Tongue (tissue), 2 donors: Measurements from ENCODE around the gene CEACAM5. TPM values are rescaled to one million over a fixed set of nuclear protein-coding genes. Genes with fewer than 3 reads are reported as not detected.
"Not testable (repeated sequence)": the region's sequence is repeated elsewhere in the genome, so short reads cannot be mapped to it uniquely, and the experiment has no call there.

Experiments
- DNase-seq: peaks from one replicate; pipeline ENCODE4 v3.0.0-alpha.2; 2015
- total RNA-seq: library from RNA; depleted of rRNA; stranded (reverse); fragments of >200 nt; gene quantifications from one replicate; pipeline ENCODE4 v1.2.3, GENCODE V29; 2014

CEACAM5 gene
- total RNA-seq, 1 donor from 2014 or later: 5.4 TPM

DNA sequence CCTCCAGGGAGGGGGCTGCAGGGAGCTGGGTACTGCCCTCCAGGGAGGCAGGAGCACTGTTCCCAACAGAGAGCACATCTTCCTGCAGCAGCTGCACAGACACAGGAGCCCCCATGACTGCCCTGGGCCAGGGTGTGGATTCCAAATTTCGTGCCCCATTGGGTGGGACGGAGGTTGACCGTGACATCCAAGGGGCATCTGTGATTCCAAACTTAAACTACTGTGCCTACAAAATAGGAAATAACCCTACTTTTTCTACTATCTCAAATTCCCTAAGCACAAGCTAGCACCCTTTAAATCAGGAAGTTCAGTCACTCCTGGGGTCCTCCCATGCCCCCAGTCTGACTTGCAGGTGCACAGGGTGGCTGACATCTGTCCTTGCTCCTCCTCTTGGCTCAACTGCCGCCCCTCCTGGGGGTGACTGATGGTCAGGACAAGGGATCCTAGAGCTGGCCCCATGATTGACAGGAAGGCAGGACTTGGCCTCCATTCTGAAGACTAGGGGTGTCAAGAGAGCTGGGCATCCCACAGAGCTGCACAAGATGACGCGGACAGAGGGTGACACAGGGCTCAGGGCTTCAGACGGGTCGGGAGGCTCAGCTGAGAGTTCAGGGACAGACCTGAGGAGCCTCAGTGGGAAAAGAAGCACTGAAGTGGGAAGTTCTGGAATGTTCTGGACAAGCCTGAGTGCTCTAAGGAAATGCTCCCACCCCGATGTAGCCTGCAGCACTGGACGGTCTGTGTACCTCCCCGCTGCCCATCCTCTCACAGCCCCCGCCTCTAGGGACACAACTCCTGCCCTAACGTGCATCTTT is 7.8 kb upstream of the CEACAM5 start:
- DNase-seq: no peak

DNA sequence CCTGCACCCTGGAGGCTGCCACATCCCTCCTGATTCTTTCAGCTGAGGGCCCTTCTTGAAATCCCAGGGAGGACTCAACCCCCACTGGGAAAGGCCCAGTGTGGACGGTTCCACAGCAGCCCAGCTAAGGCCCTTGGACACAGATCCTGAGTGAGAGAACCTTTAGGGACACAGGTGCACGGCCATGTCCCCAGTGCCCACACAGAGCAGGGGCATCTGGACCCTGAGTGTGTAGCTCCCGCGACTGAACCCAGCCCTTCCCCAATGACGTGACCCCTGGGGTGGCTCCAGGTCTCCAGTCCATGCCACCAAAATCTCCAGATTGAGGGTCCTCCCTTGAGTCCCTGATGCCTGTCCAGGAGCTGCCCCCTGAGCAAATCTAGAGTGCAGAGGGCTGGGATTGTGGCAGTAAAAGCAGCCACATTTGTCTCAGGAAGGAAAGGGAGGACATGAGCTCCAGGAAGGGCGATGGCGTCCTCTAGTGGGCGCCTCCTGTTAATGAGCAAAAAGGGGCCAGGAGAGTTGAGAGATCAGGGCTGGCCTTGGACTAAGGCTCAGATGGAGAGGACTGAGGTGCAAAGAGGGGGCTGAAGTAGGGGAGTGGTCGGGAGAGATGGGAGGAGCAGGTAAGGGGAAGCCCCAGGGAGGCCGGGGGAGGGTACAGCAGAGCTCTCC is 6.9 kb upstream of the CEACAM5 start:
- no peak for DNase-seq

- DNase-seq: no peak
Measured at GRCh38 chr19:41702171-41702651, 6.2 kb upstream of the CEACAM5 start.

DNA sequence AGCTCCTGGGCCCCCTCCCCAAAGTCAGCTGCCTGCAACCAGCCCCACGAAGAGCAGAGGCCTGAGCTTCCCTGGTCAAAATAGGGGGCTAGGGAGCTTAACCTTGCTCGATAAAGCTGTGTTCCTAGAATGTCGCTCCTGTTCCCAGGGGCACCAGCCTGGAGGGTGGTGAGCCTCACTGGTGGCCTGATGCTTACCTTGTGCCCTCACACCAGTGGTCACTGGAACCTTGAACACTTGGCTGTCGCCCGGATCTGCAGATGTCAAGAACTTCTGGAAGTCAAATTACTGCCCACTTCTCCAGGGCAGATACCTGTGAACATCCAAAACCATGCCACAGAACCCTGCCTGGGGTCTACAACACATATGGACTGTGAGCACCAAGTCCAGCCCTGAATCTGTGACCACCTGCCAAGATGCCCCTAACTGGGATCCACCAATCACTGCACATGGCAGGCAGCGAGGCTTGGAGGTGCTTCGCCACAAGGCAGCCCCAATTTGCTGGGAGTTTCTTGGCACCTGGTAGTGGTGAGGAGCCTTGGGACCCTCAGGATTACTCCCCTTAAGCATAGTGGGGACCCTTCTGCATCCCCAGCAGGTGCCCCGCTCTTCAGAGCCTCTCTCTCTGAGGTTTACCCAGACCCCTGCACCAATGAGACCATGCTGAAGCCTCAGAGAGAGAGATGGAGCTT is 4.7 kb upstream of the CEACAM5 start:
- DNase-seq: no peak

- peak; percentile 45 for DNase-seq
Measured at GRCh38 chr19:41705393-41706174, 2.8 kb upstream of the CEACAM5 start.

- DNase-seq: peak; percentile 19
Measured at GRCh38 chr19:41706741-41707501, 1.5 kb upstream of the CEACAM5 start.

GRCh38 chr19:41707502-41707812 is 969 bp upstream of the CEACAM5 start:
- DNase-seq: no peak

- no peak for DNase-seq
Measured at GRCh38 chr19:41707871-41708371, 505 bp upstream of the CEACAM5 start.

GRCh38 chr19:41709516-41709915 is 1.1 kb downstream of the CEACAM5 start:
- not testable (repeated sequence) for DNase-seq

DNA sequence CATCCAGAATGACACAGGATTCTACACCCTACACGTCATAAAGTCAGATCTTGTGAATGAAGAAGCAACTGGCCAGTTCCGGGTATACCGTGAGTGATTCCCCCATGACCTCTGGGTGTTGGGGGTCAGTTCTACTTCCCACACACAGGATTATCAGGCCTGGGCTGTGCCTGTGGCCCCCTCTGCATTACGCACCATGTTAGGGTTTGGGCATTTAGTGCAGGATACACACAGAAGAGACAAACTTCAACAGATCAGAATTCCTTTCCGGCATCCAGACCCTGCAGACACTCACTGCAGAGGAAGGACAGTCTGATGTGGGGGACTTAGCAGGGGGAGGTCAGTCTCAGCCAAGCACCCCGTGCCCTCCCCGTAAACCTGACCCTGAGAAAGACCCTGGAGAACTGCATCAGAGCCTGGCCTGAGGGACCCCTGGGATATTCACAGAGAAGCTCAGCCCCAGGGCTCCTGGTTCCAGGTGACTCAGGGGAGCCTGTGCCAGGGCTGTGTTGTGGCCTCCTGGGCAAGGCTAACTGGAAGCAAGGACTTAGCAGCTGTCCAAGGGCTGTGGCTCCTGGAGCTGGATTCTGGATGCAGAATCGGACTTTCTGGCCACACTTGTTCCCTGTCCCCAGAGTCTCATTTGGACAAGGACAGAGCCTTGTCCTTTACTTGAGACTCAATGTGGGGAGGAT is 1.7 kb downstream of the CEACAM5 start:
- no peak for DNase-seq

DNA sequence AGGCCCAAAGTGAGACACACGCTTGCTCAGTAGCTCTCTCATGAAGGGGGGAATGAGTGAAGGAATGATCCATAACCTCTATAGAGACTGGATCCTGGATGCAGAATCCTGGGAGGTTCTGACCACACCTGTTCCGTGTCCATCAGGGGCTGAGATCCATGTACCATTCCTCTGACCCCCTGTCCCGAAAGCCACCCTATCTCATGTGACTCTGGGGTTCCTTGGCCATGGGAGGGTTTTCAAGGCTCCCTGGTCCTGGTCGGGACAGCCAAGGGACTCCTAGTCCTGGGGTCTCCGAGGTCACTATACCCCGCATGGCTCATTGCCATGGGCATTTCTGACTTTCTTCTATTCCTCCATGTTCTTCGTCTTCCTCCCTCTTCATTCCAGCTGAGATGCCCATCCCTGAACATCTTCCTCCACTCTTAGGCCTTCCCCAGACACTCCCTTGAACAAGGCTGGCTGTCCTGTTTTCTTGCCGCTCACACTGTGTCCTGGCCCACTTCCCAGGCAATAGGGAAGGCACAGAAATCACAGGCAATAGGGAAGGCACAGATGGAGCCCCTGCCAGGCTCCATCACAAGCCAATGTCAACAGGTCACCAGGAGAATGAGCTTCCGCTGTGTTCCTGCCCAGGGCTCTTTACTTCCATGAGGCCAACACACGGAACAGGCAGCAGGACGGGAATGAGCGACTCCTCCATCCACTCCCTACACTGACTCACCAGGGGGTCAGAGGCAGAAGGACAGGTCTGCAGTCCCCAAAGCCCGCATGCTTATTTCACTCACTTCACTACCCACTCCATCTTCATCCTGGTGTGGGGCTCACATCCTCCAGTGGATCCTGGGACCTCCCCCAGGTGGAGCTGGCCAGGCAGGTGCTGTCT is 3.2 kb downstream of the CEACAM5 start:
- DNase-seq: no peak

GRCh38 chr19:41714598-41714997 is 6.2 kb downstream of the CEACAM5 start:
- no peak for DNase-seq

- DNase-seq: no peak
Measured at GRCh38 chr19:41718761-41719160, 10.3 kb downstream of the CEACAM5 start.

GRCh38 chr19:41720103-41720502 is 11.7 kb downstream of the CEACAM5 start:
- DNase-seq: no peak

- DNase-seq: no peak
Measured at GRCh38 chr19:41726493-41726892, 18.1 kb downstream of the CEACAM5 start.

GRCh38 chr19:41734156-41734555 is 25.7 kb downstream of the CEACAM5 start:
- no peak for DNase-seq

DNA sequence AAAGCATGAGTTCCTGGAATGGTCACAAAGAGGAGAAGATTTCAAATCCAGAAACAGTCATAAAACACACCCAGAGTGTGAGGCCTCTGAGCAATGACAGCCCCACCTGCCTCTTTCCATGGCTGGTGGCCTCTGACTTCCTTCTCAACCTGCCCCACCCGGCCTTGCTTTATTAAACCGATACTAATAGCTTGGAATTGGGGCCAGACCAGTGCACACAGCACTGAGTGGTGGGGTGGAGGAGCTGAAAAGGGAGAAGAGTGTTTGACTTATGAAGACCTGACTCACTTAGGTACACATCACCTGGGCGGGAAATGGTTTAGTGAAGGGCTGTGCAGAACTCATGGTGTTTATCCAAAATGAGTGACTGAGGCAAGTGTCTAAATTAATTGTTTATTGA is 26.2 kb downstream of the CEACAM5 start:
- peak; percentile 1 for DNase-seq

DNA sequence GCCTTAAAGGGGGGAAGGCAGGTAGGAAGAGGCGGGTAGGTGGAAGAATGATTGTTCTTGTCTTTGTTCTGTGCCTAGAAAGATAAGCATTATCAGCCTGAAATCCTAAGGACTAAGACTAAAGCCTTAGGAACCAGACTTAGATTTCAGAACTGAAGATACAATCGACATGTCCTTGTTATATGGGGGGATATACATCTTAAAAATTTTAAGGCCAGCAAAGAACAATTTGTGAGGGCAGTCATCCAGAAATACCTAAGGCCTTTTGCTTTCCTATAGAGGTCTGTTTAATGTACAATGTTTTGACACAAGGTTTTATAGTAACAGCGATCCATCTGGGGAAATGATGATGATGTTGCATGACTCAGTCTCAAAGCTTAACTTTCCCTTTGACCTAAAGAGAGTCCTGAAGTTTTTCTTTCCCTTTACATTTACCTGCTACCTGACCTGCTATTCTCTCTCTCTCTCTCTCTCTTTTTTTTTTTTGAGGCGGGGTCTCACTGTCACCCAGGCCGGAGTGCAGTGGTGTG is 26.7 kb downstream of the CEACAM5 start:
- DNase-seq: no peak

DNA sequence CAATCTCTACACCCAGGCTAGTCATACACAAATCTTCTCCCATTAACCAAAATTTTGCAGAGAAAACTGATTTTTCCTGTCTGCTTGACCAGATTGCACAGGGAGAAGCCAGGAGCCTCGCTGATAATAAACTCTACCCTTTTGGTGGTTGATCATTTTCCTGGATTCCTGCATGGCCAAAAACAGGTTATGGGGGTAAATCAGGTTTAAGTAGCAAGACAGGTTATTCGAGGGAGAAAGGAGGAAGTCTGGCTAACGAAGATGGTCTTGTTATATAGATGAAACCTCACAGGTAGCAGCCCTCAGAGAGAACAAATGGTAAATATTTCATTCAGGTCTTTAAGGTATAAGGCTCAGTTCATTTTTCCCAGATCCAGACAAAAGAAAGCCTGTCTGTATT is 30.9 kb downstream of the CEACAM5 start:
- peak; percentile 6 for DNase-seq
